Stomach (tissue), 9 donors: ENCODE results near the gene CTNND2. TPM values are rescaled to one million over a fixed set of nuclear protein-coding genes. Genes with fewer than 3 reads are reported as not detected.

Experiments
- DNase-seq, 2 donors: peaks; one replicate each; pipeline versions ENCODE4 v3.0.0 to v3.0.0-alpha.2; 2013 to 2019
- H3K27ac ChIP-seq, 5 donors: fragments of 200-600 bp in 4 of 5; sonication (generic) in 4 of 5; one replicate each; pipeline ENCODE4 v1.5.1; 2013 to 2019; ENCODE audit warnings: mild to moderate bottlenecking in 1 of 5, moderate library complexity in 1 of 5
- H3K27me3 ChIP-seq, 3 donors: fragments of 200-600 bp; sonication (generic); one replicate each; pipeline ENCODE4 v1.5.1; 2017 to 2019; ENCODE audit warnings: mixed run types in 1 of 3
- H3K36me3 ChIP-seq, 4 donors: fragments of 200-600 bp; sonication (generic); 1 replicate in 3 of 4; 2 replicates in 1 of 4; pipeline ENCODE4 v1.5.1; 2016 to 2019
- H3K4me1 ChIP-seq, 4 donors: fragments of 200-600 bp; sonication (generic); one replicate each; pipeline ENCODE4 v1.5.1; 2016 to 2019
- H3K4me3 ChIP-seq, 4 donors: fragments of 200-600 bp; sonication (generic) in 3 of 4; one replicate each; pipeline ENCODE4 v1.5.1; 2016 to 2019; ENCODE audit warnings: mild to moderate bottlenecking in 1 of 4
- H3K9me3 ChIP-seq, 4 donors: fragments of 200-600 bp; sonication (generic); one replicate each; pipeline ENCODE4 v1.5.1; 2016 to 2019
- CTCF ChIP-seq, 7 experiments: fragments of 450-650 bp in 4 of 7; fragments of 200-600 bp in 3 of 7; sonication (generic) in 3 of 7; IDR thresholded peaks; one replicate each; pipeline ENCODE4 v1.5.1; 2016 to 2019; ENCODE audit warnings: antibody characterized with exemption in 7 of 7, control low read depth in 2 of 7, mild to moderate bottlenecking in 1 of 7
- EP300 ChIP-seq: sonication (generic); formaldehyde crosslinking; IDR thresholded peaks from one replicate; pipeline ENCODE4 v1.6.1; 2017; ENCODE audit warnings: antibody characterized with exemption
- POLR2A ChIP-seq, 4 donors: fragments of 450-650 bp; IDR thresholded peaks; one replicate each; pipeline ENCODE4 v1.6.1; 2016; ENCODE audit warnings: antibody characterized with exemption in 4 of 4, control low read depth in 2 of 4, mild to moderate bottlenecking in 1 of 4, moderate library complexity in 1 of 4
- POLR2AphosphoS5 ChIP-seq, 3 donors: sonication (generic); formaldehyde crosslinking; IDR thresholded peaks; one replicate each; pipeline ENCODE4 v1.6.1; 2016; ENCODE audit warnings: antibody characterized with exemption in 3 of 3
- WGBS, 5 donors: extraction: QIAGEN DNeasy Blood & Tissue Kit in 3 of 5; methylation state at CpG; one replicate each; pipeline versions ENCODE4 v1.1.5 to v1.1.7; 2013 to 2018; 5-methylcytosine and 5-hydroxymethylcytosine counted together
- intact Hi-C: fragments of 100-400 bp; cut with DNase I; formaldehyde crosslinking; loops from one replicate; pipeline ENCODE4 v1.15.1; 2023; ENCODE audit warnings: low total_unique reads
- polyA plus RNA-seq, 3 donors: library from polyadenylated mRNA; stranded (reverse); fragments of 200-250 nt; gene quantifications; one replicate each; pipeline ENCODE4 v1.2.3, GENCODE V29; 2013
- total RNA-seq, 5 donors: library from RNA; depleted of rRNA; stranded (reverse); fragments of >200 nt; gene quantifications; one replicate each; pipeline versions ENCODE4 v1.1.0 to v1.2.3, GENCODE V29; 2014 to 2016
- donor health status: healthy with polysubstance abuse.
- donor health status: Bipolar disorder and iron deficiency.
- donor health status: healthy.

Gene CTNND2
- total and polyA plus RNA-seq, 8 donors: 0.29 to 3.4 (median 2.0) TPM; not detected in 2

- intact Hi-C loops: no loop called here
- Histone ChIP-seq H3K27ac (no peak overlapping the region), H3K36me3 (no peaks in the 10 kb centered on the region), H3K27me3 (no peaks in the 10 kb centered on the region), H3K4me1 (no peaks in the 10 kb centered on the region), H3K9me3 (no peaks in the 10 kb centered on the region), H3K4me3 (no peak overlapping the region)
- WGBS, 5 donors: 55 to 67% (median 60%) methylated on average over 4 of the region's 4 CpGs
- no peak for DNase-seq
- TF ChIP-seq EP300: no peak
These were observed 195.2 kb downstream of the CTNND2 start for GRCh38 chr5:11709021-11709420.

- DNase-seq: no peak
- Histone ChIP-seq H3K36me3 (no peaks in the 10 kb centered on the region), H3K4me1 (no peaks in the 10 kb centered on the region), H3K27me3 (no peaks in the 10 kb centered on the region), H3K27ac (no peak overlapping the region), H3K9me3 (no peaks in the 10 kb centered on the region), H3K4me3 (no peak overlapping the region)
- intact Hi-C loops: no loop called here
- no peak for TF ChIP-seq CTCF (IDR thresholded peaks at IDR 0.05)
- no peak for TF ChIP-seq EP300
- no peak for TF ChIP-seq POLR2AphosphoS5 (IDR thresholded peaks at IDR 0.05)
- TF ChIP-seq POLR2A (IDR thresholded peaks at IDR 0.05): no peak
- WGBS, 5 donors: 85 to 100% (median 95%) methylated on average over 1 of the region's 1 CpG
These were observed 199.3 kb downstream of the CTNND2 start for GRCh38 chr5:11704916-11705315.

- Histone ChIP-seq H3K27ac (no peak overlapping the region), H3K4me1 (no peaks in the 10 kb centered on the region), H3K4me3 (no peak overlapping the region), H3K9me3 (no peaks in the 10 kb centered on the region), H3K36me3 (no peaks in the 10 kb centered on the region), H3K27me3 (no peaks in the 10 kb centered on the region)
- TF ChIP-seq POLR2A (IDR thresholded peaks at IDR 0.05) (no peak), POLR2AphosphoS5 (IDR thresholded peaks at IDR 0.05) (no peak)
- 83 to 87% (median 85%) methylated on average over 6 of the region's 6 CpGs for WGBS, 5 donors
- DNase-seq: no peak
- intact Hi-C loops: no loop called here
These were observed 203.9 kb downstream of the CTNND2 start for GRCh38 chr5:11700391-11700790.

- H3K27me3 ChIP-seq: no peaks in the 10 kb centered on the region
- H3K36me3 ChIP-seq: no peaks in the 10 kb centered on the region
- no peak overlapping the region for H3K4me3 ChIP-seq
- H3K27ac ChIP-seq: no peak overlapping the region
- TF ChIP-seq POLR2A (IDR thresholded peaks at IDR 0.05): no peak
- no peak for TF ChIP-seq EP300
- TF ChIP-seq POLR2AphosphoS5 (IDR thresholded peaks at IDR 0.05): no peak
- no peak for TF ChIP-seq CTCF (IDR thresholded peaks at IDR 0.05)
- no peak for DNase-seq
- no peaks in the 10 kb centered on the region for H3K9me3 ChIP-seq
- no peaks in the 10 kb centered on the region for H3K4me1 ChIP-seq
- WGBS, 5 donors: 83 to 92% (median 91%) methylated on average over 7 of the region's 7 CpGs
- intact Hi-C loops: no loop called here
These were observed 211.6 kb downstream of the CTNND2 start for GRCh38 chr5:11692636-11693035.

GRCh38 chr5:11687498-11687897, 216.7 kb downstream of the CTNND2 start:
- TF ChIP-seq CTCF (IDR thresholded peaks at IDR 0.05) (no peak), POLR2AphosphoS5 (IDR thresholded peaks at IDR 0.05) (no peak), POLR2A (IDR thresholded peaks at IDR 0.05) (no peak), EP300 (no peak)
- Histone ChIP-seq H3K36me3 (no peaks in the 10 kb centered on the region), H3K27ac (no peak overlapping the region), H3K9me3 (no peaks in the 10 kb centered on the region), H3K4me1 (no peaks in the 10 kb centered on the region), H3K27me3 (no peaks in the 10 kb centered on the region), H3K4me3 (no peak overlapping the region)
- DNase-seq: no peak
- intact Hi-C loops: no loop called here
- 70 to 81% (median 77%) methylated on average over 1 of the region's 1 CpG for WGBS, 5 donors
